ENCODE data around the gene ZNF346. TPM values are rescaled to one million over a fixed set of nuclear protein-coding genes. Genes with fewer than 3 reads are reported as not detected.

ZNF346 gene
- total RNA-seq, 2 donors from 2014 or later = 9.1 to 11.2 TPM

DNA sequence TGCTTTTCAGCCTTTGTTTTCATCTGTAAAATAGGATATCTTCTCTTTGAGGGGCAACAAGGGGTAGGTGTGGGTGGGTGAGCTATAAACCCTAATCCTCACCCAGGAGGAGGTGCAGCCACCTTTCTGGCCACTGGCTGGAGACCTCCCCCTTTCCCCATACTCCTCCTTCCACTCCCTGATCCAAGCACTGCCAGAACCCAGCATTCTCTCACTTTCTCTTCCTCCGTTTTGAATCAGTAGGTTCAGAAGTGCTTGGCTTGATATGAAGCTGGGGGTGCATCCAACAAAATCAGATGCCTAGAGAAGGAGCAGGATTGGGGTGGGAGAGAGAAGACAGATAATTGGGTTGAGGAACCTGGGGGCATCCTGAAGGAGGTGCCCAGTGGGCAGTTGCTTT lies 104.3 kb downstream of the ZNF346 start:
- intact Hi-C loops (cut with DNase I) = no loop called here
- Histone ChIP-seq H3K9me3 (no peaks in the 10 kb centered on the region), H3K27me3 (no peaks in the 10 kb centered on the region), H3K9ac (ENCODE audit: low read depth in 2 of 2, low read length in 2 of 2) (no peak overlapping the region), H3K36me3 (no peaks in the 10 kb centered on the region), H3K4me3 (no peak overlapping the region), H3K27ac (no peak overlapping the region), H3K4me1 (no peaks in the 10 kb centered on the region)
- TF ChIP-seq, protein P1, sequence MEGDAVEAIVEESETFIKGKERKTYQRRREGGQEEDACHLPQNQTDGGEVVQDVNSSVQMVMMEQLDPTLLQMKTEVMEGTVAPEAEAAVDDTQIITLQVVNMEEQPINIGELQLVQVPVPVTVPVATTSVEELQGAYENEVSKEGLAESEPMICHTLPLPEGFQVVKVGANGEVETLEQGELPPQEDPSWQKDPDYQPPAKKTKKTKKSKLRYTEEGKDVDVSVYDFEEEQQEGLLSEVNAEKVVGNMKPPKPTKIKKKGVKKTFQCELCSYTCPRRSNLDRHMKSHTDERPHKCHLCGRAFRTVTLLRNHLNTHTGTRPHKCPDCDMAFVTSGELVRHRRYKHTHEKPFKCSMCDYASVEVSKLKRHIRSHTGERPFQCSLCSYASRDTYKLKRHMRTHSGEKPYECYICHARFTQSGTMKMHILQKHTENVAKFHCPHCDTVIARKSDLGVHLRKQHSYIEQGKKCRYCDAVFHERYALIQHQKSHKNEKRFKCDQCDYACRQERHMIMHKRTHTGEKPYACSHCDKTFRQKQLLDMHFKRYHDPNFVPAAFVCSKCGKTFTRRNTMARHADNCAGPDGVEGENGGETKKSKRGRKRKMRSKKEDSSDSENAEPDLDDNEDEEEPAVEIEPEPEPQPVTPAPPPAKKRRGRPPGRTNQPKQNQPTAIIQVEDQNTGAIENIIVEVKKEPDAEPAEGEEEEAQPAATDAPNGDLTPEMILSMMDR (IDR thresholded peaks at IDR 0.05) = no peak
- no peak for DNase-seq

DNA sequence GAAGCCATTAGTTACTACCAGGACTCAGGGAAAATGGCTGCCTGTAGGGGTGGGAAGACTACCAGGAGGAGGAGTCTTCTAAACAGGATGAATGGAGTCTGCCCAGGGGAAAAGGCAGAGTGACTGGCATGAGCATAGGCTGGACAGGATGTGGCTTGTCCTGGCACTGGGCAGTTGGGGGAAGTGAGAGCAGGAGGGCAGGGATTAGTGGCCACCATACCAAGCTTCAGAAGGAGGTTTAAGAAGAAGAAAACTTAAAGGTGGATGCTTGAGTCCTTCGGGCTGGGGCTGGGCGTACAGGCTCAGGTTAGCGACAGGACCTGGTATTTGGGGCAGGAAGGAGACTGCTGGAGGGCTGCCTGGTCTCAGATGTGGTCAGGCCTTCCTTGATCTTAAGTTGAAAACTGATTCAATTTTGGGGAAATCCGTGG lies 106.1 kb downstream of the ZNF346 start:
- H3K36me3 ChIP-seq = no peaks in the 10 kb centered on the region
- intact Hi-C loops (cut with DNase I) = no loop called here
- no peak overlapping the region for H3K27ac ChIP-seq
- DNase-seq = no peak
- no peaks in the 10 kb centered on the region for H3K9me3 ChIP-seq
- no peaks in the 10 kb centered on the region for H3K27me3 ChIP-seq
- TF ChIP-seq, protein P1 (IDR thresholded peaks at IDR 0.05) = no peak
- no peak overlapping the region for H3K9ac ChIP-seq (ENCODE audit: low read depth in 2 of 2, low read length in 2 of 2)
- H3K4me3 ChIP-seq = no peak overlapping the region
- H3K4me1 ChIP-seq = no peaks in the 10 kb centered on the region

DNA sequence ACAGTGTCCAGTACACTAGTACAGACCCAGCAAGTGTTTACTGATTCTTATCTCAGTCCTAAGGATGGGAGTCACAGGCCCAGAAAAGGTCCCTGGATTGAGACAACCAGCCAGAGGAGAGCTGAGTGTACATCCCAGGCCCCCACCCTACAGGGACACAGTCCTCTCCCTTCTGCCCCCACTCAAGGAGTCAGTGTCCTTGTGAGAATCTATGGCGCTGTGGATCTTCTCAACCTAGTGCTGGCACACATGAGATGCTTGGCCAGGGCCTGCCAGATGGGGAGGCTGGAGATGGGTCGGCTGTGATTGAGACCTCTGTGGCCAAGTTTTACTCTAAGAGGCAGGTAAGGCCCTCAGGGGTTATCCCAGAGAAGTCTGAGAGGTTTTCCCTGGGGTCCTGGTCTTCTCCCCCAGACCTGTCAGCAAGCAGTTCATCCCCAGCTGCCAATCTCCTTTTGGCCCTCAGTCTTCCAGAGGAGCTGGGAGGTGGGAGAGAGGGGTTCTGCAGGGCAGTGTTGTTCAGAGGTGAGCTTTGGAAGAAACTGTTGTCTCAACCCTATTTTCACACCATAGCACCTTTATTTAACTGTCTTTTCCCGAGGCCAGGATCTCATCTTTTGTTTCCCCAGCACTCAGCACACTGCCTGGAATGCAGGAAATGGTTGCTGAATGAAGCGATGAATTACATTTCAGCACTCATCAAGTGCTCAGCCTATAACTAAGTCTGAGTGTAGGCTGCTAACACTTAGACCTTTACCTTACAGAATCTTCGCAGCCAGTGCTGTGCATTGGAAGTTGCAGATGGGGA lies 107.9 kb downstream of the ZNF346 start:
- no peak for DNase-seq
- TF ChIP-seq, protein P1 (IDR thresholded peaks at IDR 0.05) = no peak

More for the DNA sequence above, 107.9 kb downstream of the ZNF346 start:
- H3K27ac ChIP-seq = no peak overlapping the region
- intact Hi-C loops (cut with DNase I) = no loop called here
- H3K4me1 ChIP-seq = peaks cover 8% of the 10 kb centered on the region
- no peaks in the 10 kb centered on the region for H3K27me3 ChIP-seq
- no peak overlapping the region for H3K4me3 ChIP-seq
- no peaks in the 10 kb centered on the region for H3K36me3 ChIP-seq
- no peaks in the 10 kb centered on the region for H3K9me3 ChIP-seq
- H3K9ac ChIP-seq (ENCODE audit: low read depth in 2 of 2, low read length in 2 of 2) = no peak overlapping the region

Other genes with a start within 250 kb of the ZNF346 start
- not detected for gene UNC5A, start 212.1 kb upstream of the ZNF346 start, total RNA-seq
- 1 to 10 TPM; 1.6 to 3.0 TPM for gene HK3, start 123.3 kb upstream of the ZNF346 start, total RNA-seq
- gene UIMC1, start 15.9 kb upstream of the ZNF346 start, total RNA-seq = 10 to 100 TPM; 30.0 to 31.6 TPM
- 100 to 1,000 TPM in 1 of 2 donors, 10 to 100 TPM in 1; 58.7 to 118 TPM for gene FGFR4, start 64.2 kb downstream of the ZNF346 start, total RNA-seq
- gene NSD1, start 111.1 kb downstream of the ZNF346 start, total RNA-seq = 10 to 100 TPM; 53.0 to 77.9 TPM